ENCODE data around the gene NMU. TPM values are rescaled to one million over a fixed set of nuclear protein-coding genes. Genes with fewer than 3 reads are reported as not detected.
"Not testable (repeated sequence)": the region's sequence is repeated elsewhere in the genome, so short reads cannot be mapped to it uniquely, and the experiment has no call there.

NMU gene, protein sequence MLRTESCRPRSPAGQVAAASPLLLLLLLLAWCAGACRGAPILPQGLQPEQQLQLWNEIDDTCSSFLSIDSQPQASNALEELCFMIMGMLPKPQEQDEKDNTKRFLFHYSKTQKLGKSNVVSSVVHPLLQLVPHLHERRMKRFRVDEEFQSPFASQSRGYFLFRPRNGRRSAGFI
- 0.16 and 0.45 TPM in 2 replicates for polyA plus RNA-seq (2011; rRNA removed)
- polyA plus RNA-seq (2012; cell fraction: cytosol; rRNA removed): 0.30 and 0.44 TPM in 2 replicates
- 0.22 and 0.26 TPM in 2 replicates for polyA plus RNA-seq (2012; cell fraction: nucleus; rRNA removed)
- 0.13 to 0.59 TPM (median 0.29 TPM) in 3 replicates for polyA plus RNA-seq (2017; fragmentation: RNase III; extraction: RNeasy Plus Mini Kit Qiagen cat#74134 plus additional on column Dnase treatment)
- polyA minus RNA-seq (2011; rRNA and poly(A)+ RNA removed): not detected in 2 replicates

DNA sequence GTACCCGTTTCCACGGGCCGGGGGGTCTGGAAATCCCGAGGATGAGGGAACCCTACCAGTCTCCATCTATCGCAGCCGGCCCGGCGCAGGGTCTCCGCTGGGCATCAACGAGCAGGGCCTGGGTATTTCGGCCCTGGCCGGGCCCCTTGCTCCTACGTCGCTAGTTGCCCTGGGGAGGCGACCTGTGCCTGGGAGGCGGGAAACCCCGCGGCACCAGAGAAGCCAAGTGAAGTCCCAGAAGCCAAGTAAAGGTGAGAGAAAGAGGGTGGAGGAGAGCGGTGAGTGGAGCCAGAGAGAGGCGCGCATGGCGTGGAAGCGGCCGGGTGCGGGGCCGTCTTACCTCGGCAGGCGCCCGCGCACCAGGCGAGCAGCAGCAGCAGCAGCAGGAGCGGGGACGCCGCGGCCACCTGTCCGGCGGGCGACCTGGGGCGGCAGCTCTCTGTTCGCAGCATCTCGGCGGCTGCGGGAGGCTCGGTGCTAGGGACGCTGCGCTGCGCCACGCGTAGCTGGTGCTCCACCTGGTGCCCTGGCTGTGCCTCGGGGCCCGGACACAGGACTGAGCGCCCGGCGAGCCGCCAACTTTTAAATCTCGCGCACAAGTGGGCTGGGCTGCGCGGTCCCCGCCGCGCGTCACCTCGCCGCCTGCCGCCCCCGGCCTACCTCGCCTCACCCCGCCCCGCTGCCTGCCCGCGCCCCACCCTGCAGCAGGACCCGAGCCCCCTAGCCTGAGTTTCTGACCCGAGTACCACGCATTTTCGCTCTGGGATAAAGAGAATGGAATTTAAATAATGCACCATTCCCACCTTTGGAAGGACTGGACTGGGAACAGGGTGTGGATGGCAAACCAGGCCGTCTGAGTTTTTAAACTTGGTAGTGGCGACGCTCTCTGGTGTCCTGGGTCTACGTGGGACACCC is at the start of gene NMU:
NMU (minus strand) TSS at position 558 of the 915 bp plus-strand sequence; CDS start at position 452, 106 bp downstream.
- ATAC-seq (peak; percentile 81 to 89), FAIRE-seq (no peak), DNase-seq (ENCODE audit: low read depth in 1 of 2, low spot score in 1 of 2) (peak in 1 of 2 experiments; percentile 19)
- Histone ChIP-seq H3K27ac (no peak within 1 kb of the TSS), H3K4me1 (no peaks in the 10 kb centered on the region), H3K4me2 (peak within 1 kb of the TSS; percentile 87), H3K9me3 (no peaks in the 10 kb centered on the region), H3K4me3 (peak within 1 kb of the TSS; percentile 40)
- no peak for TF ChIP-seq GATA3 (IDR thresholded peaks at IDR 0.05; ENCODE audit: borderline replicate concordance)
- no peak for TF ChIP-seq POLR2AphosphoS2 (conservative IDR thresholded peaks at IDR 0.05; ENCODE audit: low read length)
- TF ChIP-seq CHD4 (IDR thresholded peaks at IDR 0.05; ENCODE audit: borderline replicate concordance): no peak
- TF ChIP-seq POLR2A (IDR thresholded peaks at IDR 0.05; ENCODE audit: low read length): no peak
- TF ChIP-seq, protein P1, sequence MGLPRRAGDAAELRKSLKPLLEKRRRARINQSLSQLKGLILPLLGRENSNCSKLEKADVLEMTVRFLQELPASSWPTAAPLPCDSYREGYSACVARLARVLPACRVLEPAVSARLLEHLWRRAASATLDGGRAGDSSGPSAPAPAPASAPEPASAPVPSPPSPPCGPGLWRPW (IDR thresholded peaks at IDR 0.05): no peak
- no peak for TF ChIP-seq ZSCAN20 (CRISPR knock-in tag; IDR thresholded peaks at IDR 0.05)
- no peak for TF ChIP-seq RNF2 (IDR thresholded peaks at IDR 0.05; ENCODE audit: borderline replicate concordance, low read depth)
- TF ChIP-seq, protein P2, sequence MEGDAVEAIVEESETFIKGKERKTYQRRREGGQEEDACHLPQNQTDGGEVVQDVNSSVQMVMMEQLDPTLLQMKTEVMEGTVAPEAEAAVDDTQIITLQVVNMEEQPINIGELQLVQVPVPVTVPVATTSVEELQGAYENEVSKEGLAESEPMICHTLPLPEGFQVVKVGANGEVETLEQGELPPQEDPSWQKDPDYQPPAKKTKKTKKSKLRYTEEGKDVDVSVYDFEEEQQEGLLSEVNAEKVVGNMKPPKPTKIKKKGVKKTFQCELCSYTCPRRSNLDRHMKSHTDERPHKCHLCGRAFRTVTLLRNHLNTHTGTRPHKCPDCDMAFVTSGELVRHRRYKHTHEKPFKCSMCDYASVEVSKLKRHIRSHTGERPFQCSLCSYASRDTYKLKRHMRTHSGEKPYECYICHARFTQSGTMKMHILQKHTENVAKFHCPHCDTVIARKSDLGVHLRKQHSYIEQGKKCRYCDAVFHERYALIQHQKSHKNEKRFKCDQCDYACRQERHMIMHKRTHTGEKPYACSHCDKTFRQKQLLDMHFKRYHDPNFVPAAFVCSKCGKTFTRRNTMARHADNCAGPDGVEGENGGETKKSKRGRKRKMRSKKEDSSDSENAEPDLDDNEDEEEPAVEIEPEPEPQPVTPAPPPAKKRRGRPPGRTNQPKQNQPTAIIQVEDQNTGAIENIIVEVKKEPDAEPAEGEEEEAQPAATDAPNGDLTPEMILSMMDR (IDR thresholded peaks at IDR 0.05): no peak
- TF ChIP-seq HOXA7 (CRISPR knock-in tag; IDR thresholded peaks at IDR 0.05): no peak
- no peak for TF ChIP-seq NPAS2 (CRISPR knock-in tag; IDR thresholded peaks at IDR 0.05; ENCODE audit: borderline replicate concordance)
- CTCF ChIA-PET: interaction anchor here (1.2 kb wide), 1 partner anchor 191 kb away, joined by 6 read pairs; no protein-coding TSS in a partner anchor
- WGBS (ENCODE audit: missing lambda C conversion rate): 18% methylated on average over 28 of the region's 80 CpGs
- POLR2A ChIA-PET: no interaction called here

DNA sequence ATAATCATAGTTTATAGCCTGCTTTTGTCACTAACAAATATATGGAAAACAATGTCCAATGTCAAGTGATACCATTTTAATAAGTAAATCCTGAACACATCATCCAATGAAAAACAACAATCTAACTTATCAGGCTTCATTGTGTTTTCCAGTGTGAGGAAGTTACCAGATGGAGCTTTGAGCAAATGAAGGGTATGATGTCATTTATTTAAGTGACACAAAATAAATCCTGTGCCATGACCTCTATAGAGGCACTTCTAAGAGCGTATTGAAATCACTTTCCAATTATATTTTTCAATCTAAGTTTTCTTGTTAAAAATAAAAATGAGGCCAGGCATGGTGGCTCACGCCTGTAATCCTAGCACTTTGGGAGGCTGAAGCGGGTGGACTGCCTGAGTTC is 48.2 kb upstream of the NMU start:
- Histone ChIP-seq H3K4me1 (no peaks in the 10 kb centered on the region), H3K4me2 (no peak overlapping the region), H3K4me3 (no peak overlapping the region), H3K9me3 (no peaks in the 10 kb centered on the region), H3K27ac (no peak overlapping the region)
- WGBS (ENCODE audit: missing lambda C conversion rate): 52% methylated on average over 3 of the region's 3 CpGs
- POLR2A ChIA-PET: no interaction called here
- ATAC-seq (no peak), DNase-seq (ENCODE audit: low read depth in 1 of 2, low spot score in 1 of 2) (no peak), FAIRE-seq (no peak)
- CTCF ChIA-PET: no interaction called here
- TF ChIP-seq MYC (IDR thresholded peaks at IDR 0.05; ENCODE audit: borderline replicate concordance, low read length): no peak
- no peak for TF ChIP-seq RFX5 (IDR thresholded peaks at IDR 0.05)

DNA sequence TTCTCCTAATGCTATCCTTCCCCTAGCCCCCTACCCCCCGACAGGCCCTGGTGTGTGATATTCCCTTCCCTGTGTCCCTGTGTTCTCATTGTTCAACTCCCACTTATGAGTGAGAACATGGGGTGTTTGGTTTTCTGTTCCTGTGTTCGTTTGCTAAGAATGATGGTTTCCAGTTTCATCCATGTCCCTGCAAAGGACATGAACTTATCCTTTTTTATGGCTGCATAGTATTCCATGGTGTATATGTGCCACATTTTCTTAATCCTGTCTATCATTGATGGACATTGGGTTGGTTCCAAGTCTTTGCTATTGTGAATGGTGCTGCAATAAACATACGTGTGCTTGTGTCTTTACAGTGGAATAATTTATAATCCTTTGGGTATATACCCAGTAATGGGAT is 46.7 kb upstream of the NMU start:
- H3K4me2 ChIP-seq; H3K4me1 ChIP-seq; H3K9me3 ChIP-seq; FAIRE-seq; POLR2A ChIA-PET; CTCF ChIA-PET; H3K4me3 ChIP-seq; ATAC-seq; DNase-seq (ENCODE audit: low read depth in 1 of 2, low spot score in 1 of 2); H3K27ac ChIP-seq: not testable (repeated sequence)
- 6% methylated on average over 3 of the region's 3 CpGs for WGBS (ENCODE audit: missing lambda C conversion rate)

DNA sequence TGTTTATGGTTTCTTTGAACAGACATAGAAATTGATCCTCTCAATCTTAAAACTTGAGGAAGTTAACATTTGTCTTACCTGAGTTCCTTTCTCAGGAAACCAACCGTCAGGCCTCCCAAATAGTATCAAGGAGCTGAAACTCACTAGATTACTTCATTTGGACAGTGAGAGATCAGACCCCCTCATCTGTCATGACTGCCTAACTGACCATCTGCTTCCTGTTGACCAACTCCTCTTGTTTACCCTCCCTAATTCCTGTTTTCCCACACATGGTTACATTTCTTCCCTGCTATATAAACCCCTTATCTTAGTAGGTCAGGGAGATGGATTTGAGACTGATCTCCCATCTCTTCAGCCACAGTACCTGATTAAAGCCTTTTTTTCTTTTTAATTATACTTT is 46.2 kb upstream of the NMU start:
- FAIRE-seq: no peak
- TF ChIP-seq, protein P3, sequence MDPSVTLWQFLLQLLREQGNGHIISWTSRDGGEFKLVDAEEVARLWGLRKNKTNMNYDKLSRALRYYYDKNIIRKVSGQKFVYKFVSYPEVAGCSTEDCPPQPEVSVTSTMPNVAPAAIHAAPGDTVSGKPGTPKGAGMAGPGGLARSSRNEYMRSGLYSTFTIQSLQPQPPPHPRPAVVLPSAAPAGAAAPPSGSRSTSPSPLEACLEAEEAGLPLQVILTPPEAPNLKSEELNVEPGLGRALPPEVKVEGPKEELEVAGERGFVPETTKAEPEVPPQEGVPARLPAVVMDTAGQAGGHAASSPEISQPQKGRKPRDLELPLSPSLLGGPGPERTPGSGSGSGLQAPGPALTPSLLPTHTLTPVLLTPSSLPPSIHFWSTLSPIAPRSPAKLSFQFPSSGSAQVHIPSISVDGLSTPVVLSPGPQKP (IDR thresholded peaks at IDR 0.05; ENCODE audit: low read depth, low read length): no peak
- TF ChIP-seq KDM5A (IDR thresholded peaks at IDR 0.05) (no peak), FOSB (CRISPR knock-in tag; IDR thresholded peaks at IDR 0.05) (no peak), FOSL2 (IDR thresholded peaks at IDR 0.05) (no peak), FOSL2 (CRISPR knock-in tag; IDR thresholded peaks at IDR 0.05) (no peak), TP53 (CRISPR knock-in tag; IDR thresholded peaks at IDR 0.05) (no peak), KDM1A (IDR thresholded peaks at IDR 0.05; ENCODE audit: low read depth) (no peak), HOXB13 (CRISPR knock-in tag; IDR thresholded peaks at IDR 0.05; ENCODE audit: low read depth) (no peak), POLR2AphosphoS2 (conservative IDR thresholded peaks at IDR 0.05; ENCODE audit: low read length) (no peak), CBX2 (IDR thresholded peaks at IDR 0.05; ENCODE audit: borderline replicate concordance, low read depth) (no peak), ZSCAN20 (CRISPR knock-in tag; IDR thresholded peaks at IDR 0.05) (no peak), TFCP2L1 (CRISPR knock-in tag; IDR thresholded peaks at IDR 0.05) (no peak), MAZ (IDR thresholded peaks at IDR 0.05; ENCODE audit: borderline replicate concordance, low read depth, low read length) (no peak)
- TF ChIP-seq, protein P1 (IDR thresholded peaks at IDR 0.05): no peak
- TF ChIP-seq, protein P4, sequence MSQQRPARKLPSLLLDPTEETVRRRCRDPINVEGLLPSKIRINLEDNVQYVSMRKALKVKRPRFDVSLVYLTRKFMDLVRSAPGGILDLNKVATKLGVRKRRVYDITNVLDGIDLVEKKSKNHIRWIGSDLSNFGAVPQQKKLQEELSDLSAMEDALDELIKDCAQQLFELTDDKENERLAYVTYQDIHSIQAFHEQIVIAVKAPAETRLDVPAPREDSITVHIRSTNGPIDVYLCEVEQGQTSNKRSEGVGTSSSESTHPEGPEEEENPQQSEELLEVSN (IDR thresholded peaks at IDR 0.05; ENCODE audit: borderline replicate concordance, low read depth): no peak

More for the DNA sequence above, 46.2 kb upstream of the NMU start:
- no peak overlapping the region for H3K27ac ChIP-seq
- H3K4me3 ChIP-seq: no peak overlapping the region
- POLR2A ChIA-PET: no interaction called here
- CTCF ChIA-PET: no interaction called here
- H3K4me2 ChIP-seq: no peak overlapping the region
- DNase-seq (ENCODE audit: low read depth in 1 of 2, low spot score in 1 of 2) (no peak), ATAC-seq (no peak)
- H3K4me1 ChIP-seq: no peaks in the 10 kb centered on the region
- no peaks in the 10 kb centered on the region for H3K9me3 ChIP-seq
- 0% methylated on average over 1 of the region's 1 CpG for whole genome bisulfite sequencing (ENCODE audit: missing lambda C conversion rate)

Data from A549 (cell line).